Sigmoid colon (tissue), 7 donors: Measurements from ENCODE around the gene DDX17. TPM values are rescaled to one million over a fixed set of nuclear protein-coding genes. Genes with fewer than 3 reads are reported as not detected.

Experiments used
- DNase-seq: peaks from one replicate; pipeline ENCODE4 v3.0.0-alpha.2; 2019
- H3K27ac ChIP-seq, 4 donors: fragments of 200-600 bp; sonication (generic); one replicate each; pipeline ENCODE4 v1.5.1; 2016 to 2019; ENCODE audit warnings: mild to moderate bottlenecking in 1 of 4
- H3K27me3 ChIP-seq, 3 donors: fragments of 200-600 bp; sonication (generic); one replicate each; pipeline ENCODE4 v1.5.1; 2019; ENCODE audit warnings: mild to moderate bottlenecking in 1 of 3
- H3K36me3 ChIP-seq, 4 donors: fragments of 200-600 bp; sonication (generic); one replicate each; pipeline ENCODE4 v1.5.1; 2016 to 2019
- H3K4me1 ChIP-seq, 4 donors: fragments of 200-600 bp; sonication (generic); one replicate each; pipeline ENCODE4 v1.5.1; 2017 to 2019
- H3K4me3 ChIP-seq, 4 donors: fragments of 200-600 bp; sonication (generic); one replicate each; pipeline ENCODE4 v1.5.1; 2017 to 2019; ENCODE audit warnings: mild to moderate bottlenecking in 2 of 4, moderate library complexity in 1 of 4
- H3K9me3 ChIP-seq, 4 donors: fragments of 200-600 bp in 3 of 4; sonication (generic) in 3 of 4; one replicate each; pipeline versions ENCODE4 v1.5.1 to v1.6.1; 2013 to 2019
- EP300 ChIP-seq, 4 donors: sonication (generic); formaldehyde crosslinking; IDR thresholded peaks; one replicate each; pipeline ENCODE4 v1.6.1; 2017; ENCODE audit warnings: antibody characterized with exemption in 4 of 4
- POLR2A ChIP-seq, 2 donors: fragments of 450-650 bp; IDR thresholded peaks; one replicate each; pipeline ENCODE4 v1.6.1; 2016; ENCODE audit warnings: antibody characterized with exemption in 2 of 2, mild to moderate bottlenecking in 2 of 2, moderate library complexity in 2 of 2
- POLR2AphosphoS5 ChIP-seq, 4 donors: sonication (generic); formaldehyde crosslinking; IDR thresholded peaks; one replicate each; pipeline ENCODE4 v1.6.1; 2017; ENCODE audit warnings: antibody characterized with exemption in 4 of 4
- WGBS, 2 donors: extraction: QIAGEN DNeasy Blood & Tissue Kit; methylation state at CpG; one replicate each; pipeline ENCODE4 v1.1.7; 2013; 5-methylcytosine and 5-hydroxymethylcytosine counted together
- intact Hi-C: fragments of 100-400 bp; cut with DNase I; formaldehyde crosslinking; loops from one replicate; pipeline ENCODE4 v1.15.1; 2023
- polyA plus RNA-seq, 3 donors: library from polyadenylated mRNA; stranded (reverse); fragments of 200-250 nt; gene quantifications; one replicate each; pipeline ENCODE4 v1.2.3, GENCODE V29; 2013
- total RNA-seq, 4 donors: library from RNA; depleted of rRNA; stranded (reverse); fragments of >200 nt; gene quantifications; one replicate each; pipeline ENCODE4 v1.1.0, GENCODE V29; 2016
- TF ChIP-seq, protein P1 (sequence below), 4 experiments: fragments of 450-650 bp in 3 of 4; fragments of 200-600 bp in 1 of 4; IDR thresholded peaks; one replicate each; pipeline ENCODE4 v1.5.1; 2016 to 2019; ENCODE audit warnings: antibody characterized with exemption in 4 of 4, mild to moderate bottlenecking in 3 of 4, moderate library complexity in 2 of 4
- donor health status: healthy with polysubstance abuse.
- donor health status: Bipolar disorder and iron deficiency.
- donor health status: healthy.

The DDX17 gene
- total and polyA plus RNA-seq, 7 donors = 54.7 to 630 (median 504) TPM

DNA sequence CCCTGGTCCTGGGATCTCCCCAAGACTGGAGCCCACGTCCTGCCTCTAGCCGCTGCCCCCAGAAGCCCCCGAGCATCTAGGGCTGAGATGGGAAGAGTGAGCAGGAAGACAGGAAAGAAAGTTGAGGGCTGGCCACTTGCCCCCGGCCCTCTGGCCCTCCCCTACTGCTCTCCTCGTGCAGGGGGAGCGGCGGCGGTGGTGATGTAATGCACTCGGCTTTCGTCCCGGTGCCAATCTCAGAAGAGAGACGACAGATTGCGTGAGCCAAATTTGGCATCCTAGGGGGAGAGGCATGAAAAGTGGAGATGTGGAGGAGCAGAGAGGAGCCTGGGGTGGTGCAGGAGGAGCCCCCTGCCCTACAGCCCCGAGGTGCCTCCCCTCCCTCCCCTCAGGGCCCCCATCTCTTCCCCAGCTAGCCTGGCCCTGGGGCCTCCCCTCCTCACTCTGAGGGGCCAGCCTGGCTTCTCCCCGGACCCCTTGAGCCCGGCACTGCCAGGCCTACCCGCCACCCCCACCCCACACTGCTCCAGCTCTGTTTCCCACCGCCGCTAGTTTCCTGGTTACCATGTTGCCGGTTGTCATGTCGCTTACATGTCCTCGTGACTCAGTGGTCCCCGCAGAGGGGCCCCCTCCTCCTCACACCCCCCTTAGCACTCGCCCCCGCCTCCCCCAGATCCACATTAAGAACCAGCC is 53.6 kb downstream of the DDX17 start:
- Histone ChIP-seq H3K27ac (no peak overlapping the region), H3K9me3 (no peaks in the 10 kb centered on the region), H3K4me1 (peaks cover 0 to 26% (median 25%) of the 10 kb centered on the region in 4 donors), H3K36me3 (no peaks in the 10 kb centered on the region), H3K4me3 (no peak overlapping the region), H3K27me3 (peaks cover 31 to 89% (median 49%) of the 10 kb centered on the region in 3 donors)
- intact Hi-C loops = no loop called here
- DNase-seq = no peak
- TF ChIP-seq POLR2AphosphoS5 (IDR thresholded peaks at IDR 0.05) (no peak), EP300 (IDR thresholded peaks at IDR 0.05) (no peak), POLR2A (IDR thresholded peaks at IDR 0.05) (no peak)
- TF ChIP-seq, protein P1, sequence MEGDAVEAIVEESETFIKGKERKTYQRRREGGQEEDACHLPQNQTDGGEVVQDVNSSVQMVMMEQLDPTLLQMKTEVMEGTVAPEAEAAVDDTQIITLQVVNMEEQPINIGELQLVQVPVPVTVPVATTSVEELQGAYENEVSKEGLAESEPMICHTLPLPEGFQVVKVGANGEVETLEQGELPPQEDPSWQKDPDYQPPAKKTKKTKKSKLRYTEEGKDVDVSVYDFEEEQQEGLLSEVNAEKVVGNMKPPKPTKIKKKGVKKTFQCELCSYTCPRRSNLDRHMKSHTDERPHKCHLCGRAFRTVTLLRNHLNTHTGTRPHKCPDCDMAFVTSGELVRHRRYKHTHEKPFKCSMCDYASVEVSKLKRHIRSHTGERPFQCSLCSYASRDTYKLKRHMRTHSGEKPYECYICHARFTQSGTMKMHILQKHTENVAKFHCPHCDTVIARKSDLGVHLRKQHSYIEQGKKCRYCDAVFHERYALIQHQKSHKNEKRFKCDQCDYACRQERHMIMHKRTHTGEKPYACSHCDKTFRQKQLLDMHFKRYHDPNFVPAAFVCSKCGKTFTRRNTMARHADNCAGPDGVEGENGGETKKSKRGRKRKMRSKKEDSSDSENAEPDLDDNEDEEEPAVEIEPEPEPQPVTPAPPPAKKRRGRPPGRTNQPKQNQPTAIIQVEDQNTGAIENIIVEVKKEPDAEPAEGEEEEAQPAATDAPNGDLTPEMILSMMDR (IDR thresholded peaks at IDR 0.05) = no peak
- WGBS, 2 donors = 38 to 54% methylated on average over 25 of the region's 25 CpGs

DNA sequence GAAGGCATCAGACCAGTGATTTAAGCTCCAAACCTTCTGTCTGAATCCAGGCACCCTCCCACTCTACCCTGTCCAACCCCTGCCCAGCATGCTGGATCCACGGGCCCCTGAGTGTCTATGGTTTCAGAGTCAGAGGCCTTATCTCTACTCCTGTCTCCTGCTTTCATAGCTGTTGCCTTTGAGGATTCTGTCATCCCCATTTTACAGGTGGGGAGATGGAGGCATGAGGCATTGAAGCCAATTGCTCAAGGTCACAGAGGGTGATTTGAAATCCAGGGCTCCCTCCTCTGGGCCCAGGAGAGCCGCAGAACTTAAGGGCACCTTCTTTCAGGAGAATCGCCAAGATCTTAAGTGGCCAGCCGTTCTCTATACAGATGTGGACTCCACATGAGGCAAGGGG is 54.2 kb downstream of the DDX17 start:
- TF ChIP-seq EP300 (IDR thresholded peaks at IDR 0.05) (no peak), POLR2AphosphoS5 (IDR thresholded peaks at IDR 0.05) (no peak), POLR2A (IDR thresholded peaks at IDR 0.05) (no peak)
- TF ChIP-seq, protein P1 (IDR thresholded peaks at IDR 0.05) = no peak
- intact Hi-C loops = no loop called here
- DNase-seq = no peak
- Histone ChIP-seq H3K4me1 (peaks cover 0 to 26% (median 25%) of the 10 kb centered on the region in 4 donors), H3K36me3 (no peaks in the 10 kb centered on the region), H3K4me3 (no peak overlapping the region), H3K27ac (no peak overlapping the region), H3K9me3 (no peaks in the 10 kb centered on the region), H3K27me3 (peaks cover 31 to 89% (median 48%) of the 10 kb centered on the region in 3 donors)
- 61 to 86% methylated on average over 4 of the region's 4 CpGs for WGBS, 2 donors

DNA sequence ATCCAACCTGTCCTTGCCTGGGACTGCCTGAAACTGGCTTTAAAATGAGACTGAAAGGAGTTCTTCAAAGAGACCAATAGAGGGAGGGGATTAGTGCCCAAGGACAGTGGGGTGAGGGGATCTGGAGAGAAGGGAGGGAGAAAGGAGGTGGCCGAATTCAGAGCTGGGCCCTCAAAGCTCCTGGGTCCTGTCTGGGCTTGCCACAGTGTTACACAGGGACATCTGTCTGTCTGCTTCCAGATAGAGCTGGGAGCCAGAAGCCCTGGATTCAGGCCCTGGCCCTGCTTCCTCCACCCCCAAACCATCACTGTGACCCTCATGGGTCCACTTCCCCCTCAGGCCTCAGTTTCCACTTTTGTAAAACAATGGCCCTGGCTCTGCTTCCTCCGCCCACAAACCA is 54.7 kb downstream of the DDX17 start:
- peaks cover 31 to 84% (median 43%) of the 10 kb centered on the region in 3 donors for H3K27me3 ChIP-seq
- no peak overlapping the region for H3K4me3 ChIP-seq
- intact Hi-C loops = no loop called here

DNA sequence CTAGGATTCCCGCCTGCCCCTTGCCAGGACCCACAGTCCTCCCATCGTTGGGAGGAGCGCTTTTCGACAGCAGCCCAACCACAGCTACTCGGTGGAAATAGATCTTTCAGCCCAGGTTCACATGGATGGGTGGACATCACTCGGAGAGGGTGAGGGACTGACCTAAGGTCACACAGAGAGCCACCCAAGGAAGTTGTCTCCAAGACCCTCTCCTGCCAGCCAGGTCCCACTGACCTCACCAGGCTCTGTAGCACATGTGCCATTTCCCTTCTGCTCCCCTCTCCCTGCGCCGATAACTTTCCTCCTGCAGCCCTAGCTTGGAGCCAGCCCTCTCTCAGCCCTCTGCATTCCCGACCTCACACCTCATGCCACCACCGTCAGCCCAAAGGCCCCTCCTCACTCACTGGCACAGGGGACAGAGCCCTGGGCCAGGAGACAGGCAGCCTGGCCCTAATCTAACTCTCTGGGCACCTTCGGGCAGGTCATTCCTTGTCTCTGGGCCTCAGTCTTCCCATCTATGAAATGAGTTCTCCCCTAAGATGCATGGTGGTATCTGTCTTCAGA is 55.8 kb downstream of the DDX17 start:
- Histone ChIP-seq H3K4me3 (no peak overlapping the region), H3K27me3 (peaks cover 23 to 79% (median 39%) of the 10 kb centered on the region in 3 donors), H3K9me3 (no peaks in the 10 kb centered on the region), H3K36me3 (no peaks in the 10 kb centered on the region), H3K4me1 (peaks cover 0 to 17% (median 16%) of the 10 kb centered on the region in 4 donors), H3K27ac (no peak overlapping the region)
- intact Hi-C loops = no loop called here
- TF ChIP-seq POLR2A (IDR thresholded peaks at IDR 0.05) (no peak), EP300 (IDR thresholded peaks at IDR 0.05) (no peak)
- TF ChIP-seq, protein P1 (IDR thresholded peaks at IDR 0.05) = no peak
- DNase-seq = no peak
- 50 to 65% methylated on average over 11 of the region's 11 CpGs for WGBS, 2 donors

More for the DNA sequence above, 54.7 kb downstream of the DDX17 start:
- no peaks in the 10 kb centered on the region for H3K9me3 ChIP-seq
- no peak overlapping the region for H3K27ac ChIP-seq
- WGBS, 2 donors = 82 to 89% methylated on average over 2 of the region's 2 CpGs
- no peak for DNase-seq
- H3K4me1 ChIP-seq = peaks cover 0 to 26% (median 25%) of the 10 kb centered on the region in 4 donors
- H3K36me3 ChIP-seq = no peaks in the 10 kb centered on the region
- TF ChIP-seq POLR2AphosphoS5 (IDR thresholded peaks at IDR 0.05) = no peak
- TF ChIP-seq POLR2A (IDR thresholded peaks at IDR 0.05) = no peak
- no peak for TF ChIP-seq EP300 (IDR thresholded peaks at IDR 0.05)
- TF ChIP-seq, protein P1 (IDR thresholded peaks at IDR 0.05) = no peak
